H1 (cell line): Measurements from ENCODE around the gene MBOAT1. TPM values are rescaled to one million over a fixed set of nuclear protein-coding genes. Genes with fewer than 3 reads are reported as not detected.

Experiments used
- CBX5 ChIP-seq: fragments of 300-800, 300-1000 bp; sonication (generic); IDR thresholded peaks from 2 replicates; pipeline ENCODE4 v1.7.1; 2016; ENCODE audit warnings: antibody characterized with exemption, low read length, low read depth
- E2F6 ChIP-seq: IDR thresholded peaks from 2 replicates; pipeline ENCODE4 v1.6.1; 2012; ENCODE audit warnings: inconsistent platforms
- JUN ChIP-seq: IDR thresholded peaks from 2 replicates; pipeline ENCODE4 v1.6.1; 2011; ENCODE audit warnings: low read depth, mild to moderate bottlenecking, improper control_type of control experiment, low read length
- MAFK ChIP-seq: IDR thresholded peaks from 2 replicates; pipeline ENCODE4 v1.6.1; 2012; ENCODE audit warnings: low read depth, mild to moderate bottlenecking, improper control_type of control experiment, low read length
- SP4 ChIP-seq: IDR thresholded peaks from 2 replicates; pipeline ENCODE4 v1.6.1; 2012; ENCODE audit warnings: low read length, inconsistent platforms
- TEAD4 ChIP-seq: IDR thresholded peaks from 2 replicates; pipeline ENCODE4 v1.6.1; 2012; ENCODE audit warnings: low read depth, low read length, inconsistent platforms, mixed read lengths
- YY1 ChIP-seq: IDR thresholded peaks from 2 replicates; pipeline ENCODE4 v1.6.1; 2011; ENCODE audit warnings: low read depth, mild to moderate bottlenecking, low read length
- polyA plus RNA-seq, 7 experiments: library from polyadenylated mRNA; depleted of rRNA in 3 of 7; stranded (reverse) in 5 of 7; unstranded in 2 of 7; fragments of >200 nt in 5 of 7; fragments of 200-250 nt in 2 of 7; gene quantifications; 1 replicate in 5 of 7; 2 replicates in 1 of 7; 4 replicates in 1 of 7; pipeline versions ENCODE4 v1.2.1 to v1.2.3, GENCODE V29; 2011 to 2013; ENCODE audit warnings: missing spikeins in 2 of 7, mixed read lengths in 2 of 7
- total RNA-seq: library from RNA; stranded (reverse); fragmentation: NEBNext Ultra II Directional; extraction: Animal tissue kit (Norgen Biotek cat#: 25700); gene quantifications from 2 replicates; pipeline ENCODE4 v1.2.1, GENCODE V29; 2021

MBOAT1 gene
- total and polyA plus RNA-seq, 2 of the 8 experiments (the other 6 are each of a cell fraction or from before 2014, with no cell fraction given), result 4.9 to 19.5 TPM

- no peak for TF ChIP-seq MAFK
- TF ChIP-seq TEAD4, result no peak
- TF ChIP-seq CBX5, result no peak
- no peak for TF ChIP-seq SP4
- TF ChIP-seq JUN, result no peak
- no peak for TF ChIP-seq E2F6
- TF ChIP-seq YY1, result no peak
- TF ChIP-seq, all 59 proteins: peak for 0
Observed at GRCh38 chr6:20113649-20114224, 98.5 kb downstream of the MBOAT1 start (continued).
